ENCODE data around the gene CSF1.

Gene CSF1

GRCh38 chr1:109882288-109883245 is 28.1 kb upstream of the CSF1 start:
- no peak for FAIRE-seq
- DNase-seq (ENCODE audit: low spot score): no peak

- DNase-seq (ENCODE audit: low spot score): no peak
- no peak for FAIRE-seq
Observed at GRCh38 chr1:109883248-109883955, 27.2 kb upstream of the CSF1 start.

- DNase-seq (ENCODE audit: low spot score): no peak
- FAIRE-seq: no peak
Observed at GRCh38 chr1:109884242-109884891, 26.3 kb upstream of the CSF1 start.

- no peak for FAIRE-seq
- DNase-seq (ENCODE audit: low spot score): no peak
Observed at GRCh38 chr1:109885589-109885988, 25.1 kb upstream of the CSF1 start.

GRCh38 chr1:109886827-109887226 is 23.8 kb upstream of the CSF1 start:
- no peak for DNase-seq (ENCODE audit: low spot score)
- no peak for FAIRE-seq

GRCh38 chr1:109887271-109887670 is 23.4 kb upstream of the CSF1 start:
- FAIRE-seq (no peak), DNase-seq (ENCODE audit: low spot score) (no peak)

GRCh38 chr1:109887884-109888283 is 22.8 kb upstream of the CSF1 start:
- no peak for DNase-seq (ENCODE audit: low spot score)
- FAIRE-seq: no peak

GRCh38 chr1:109889094-109889493 is 21.6 kb upstream of the CSF1 start:
- FAIRE-seq (no peak), DNase-seq (ENCODE audit: low spot score) (no peak)

- no peak for FAIRE-seq
Observed at GRCh38 chr1:109890115-109890953, 20.3 kb upstream of the CSF1 start.

GRCh38 chr1:109891930-109892329 is 18.7 kb upstream of the CSF1 start:
- FAIRE-seq (no peak), DNase-seq (ENCODE audit: low spot score) (no peak)

More at GRCh38 chr1:109890115-109890953, 20.3 kb upstream of the CSF1 start:
- no peak for DNase-seq (ENCODE audit: low spot score)

GRCh38 chr1:109892561-109893368 is 17.9 kb upstream of the CSF1 start:
- DNase-seq (ENCODE audit: low spot score) (peak; percentile 54), FAIRE-seq (no peak)

GRCh38 chr1:109893532-109894171 is 17.0 kb upstream of the CSF1 start:
- FAIRE-seq (no peak), DNase-seq (ENCODE audit: low spot score) (no peak)

- FAIRE-seq: no peak
Observed at GRCh38 chr1:109894823-109895719, 15.6 kb upstream of the CSF1 start.

GRCh38 chr1:109895720-109896504 is 14.7 kb upstream of the CSF1 start:
- DNase-seq (ENCODE audit: low spot score) (peak; percentile 77), FAIRE-seq (no peak)

More at GRCh38 chr1:109894823-109895719, 15.6 kb upstream of the CSF1 start:
- DNase-seq (ENCODE audit: low spot score): no peak

GRCh38 chr1:109896681-109897080 is 14.0 kb upstream of the CSF1 start:
- no peak for DNase-seq (ENCODE audit: low spot score)
- no peak for FAIRE-seq

GRCh38 chr1:109897259-109897955 is 13.2 kb upstream of the CSF1 start:
- FAIRE-seq (no peak), DNase-seq (ENCODE audit: low spot score) (no peak)

GRCh38 chr1:109898842-109899241 is 11.8 kb upstream of the CSF1 start:
- DNase-seq (ENCODE audit: low spot score) (no peak), FAIRE-seq (no peak)

All from RCC 7860 (cell line).